H1 (cell line): Measurements from ENCODE around the gene DNM2. TPM values are rescaled to one million over a fixed set of nuclear protein-coding genes. Genes with fewer than 3 reads are reported as not detected.

Experiments
- polyA plus RNA-seq, 7 experiments: library from polyadenylated mRNA; depleted of rRNA in 3 of 7; stranded (reverse) in 5 of 7; unstranded in 2 of 7; fragments of >200 nt in 5 of 7; fragments of 200-250 nt in 2 of 7; gene quantifications; 1 replicate in 5 of 7; 2 replicates in 1 of 7; 4 replicates in 1 of 7; pipeline versions ENCODE4 v1.2.1 to v1.2.3, GENCODE V29; 2011 to 2013; ENCODE audit warnings: missing spikeins in 2 of 7, mixed read lengths in 2 of 7
- total RNA-seq: library from RNA; stranded (reverse); fragmentation: NEBNext Ultra II Directional; extraction: Animal tissue kit (Norgen Biotek cat#: 25700); gene quantifications from 2 replicates; pipeline ENCODE4 v1.2.1, GENCODE V29; 2021
- TF ChIP-seq, protein P1 (sequence below): IDR thresholded peaks from 2 replicates; pipeline ENCODE4 v1.6.1; 2012; ENCODE audit warnings: low read length, inconsistent platforms

DNM2 gene
- total and polyA plus RNA-seq, 2 of the 8 experiments (the other 6 are each of a cell fraction or from before 2014, with no cell fraction given): 61.9 to 120 TPM

DNA sequence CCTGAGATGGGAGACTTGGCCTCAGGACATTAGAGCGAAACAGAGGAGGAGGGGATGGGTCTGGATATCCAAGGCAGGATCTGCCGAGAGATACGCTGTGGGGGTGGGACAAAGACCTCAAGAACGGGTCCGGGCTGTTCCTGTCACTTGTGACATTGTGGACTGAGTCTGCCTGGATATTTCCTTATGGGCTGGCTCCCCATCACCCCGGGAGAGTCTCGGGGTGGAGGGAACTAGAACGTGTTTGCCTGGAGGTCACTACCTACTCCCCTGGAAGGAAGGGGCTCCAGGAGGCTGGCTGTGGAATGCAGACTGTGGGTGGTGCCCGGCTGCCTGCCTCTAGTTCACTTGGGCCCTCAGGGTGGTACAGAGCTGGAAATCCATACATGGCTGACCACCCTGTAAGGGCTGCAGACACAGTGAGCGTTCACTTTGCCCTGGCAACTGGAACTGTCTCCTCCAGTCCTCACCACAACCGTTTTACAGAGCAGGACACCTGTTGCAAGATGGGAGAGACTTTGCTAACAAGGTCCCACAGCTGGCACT lies 26.4 kb downstream of the DNM2 start (continued):
- TF ChIP-seq, protein P1, sequence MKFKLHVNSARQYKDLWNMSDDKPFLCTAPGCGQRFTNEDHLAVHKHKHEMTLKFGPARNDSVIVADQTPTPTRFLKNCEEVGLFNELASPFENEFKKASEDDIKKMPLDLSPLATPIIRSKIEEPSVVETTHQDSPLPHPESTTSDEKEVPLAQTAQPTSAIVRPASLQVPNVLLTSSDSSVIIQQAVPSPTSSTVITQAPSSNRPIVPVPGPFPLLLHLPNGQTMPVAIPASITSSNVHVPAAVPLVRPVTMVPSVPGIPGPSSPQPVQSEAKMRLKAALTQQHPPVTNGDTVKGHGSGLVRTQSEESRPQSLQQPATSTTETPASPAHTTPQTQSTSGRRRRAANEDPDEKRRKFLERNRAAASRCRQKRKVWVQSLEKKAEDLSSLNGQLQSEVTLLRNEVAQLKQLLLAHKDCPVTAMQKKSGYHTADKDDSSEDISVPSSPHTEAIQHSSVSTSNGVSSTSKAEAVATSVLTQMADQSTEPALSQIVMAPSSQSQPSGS: no peak
